ENCODE measurements around the gene RTBDN.

The RTBDN gene

DNA sequence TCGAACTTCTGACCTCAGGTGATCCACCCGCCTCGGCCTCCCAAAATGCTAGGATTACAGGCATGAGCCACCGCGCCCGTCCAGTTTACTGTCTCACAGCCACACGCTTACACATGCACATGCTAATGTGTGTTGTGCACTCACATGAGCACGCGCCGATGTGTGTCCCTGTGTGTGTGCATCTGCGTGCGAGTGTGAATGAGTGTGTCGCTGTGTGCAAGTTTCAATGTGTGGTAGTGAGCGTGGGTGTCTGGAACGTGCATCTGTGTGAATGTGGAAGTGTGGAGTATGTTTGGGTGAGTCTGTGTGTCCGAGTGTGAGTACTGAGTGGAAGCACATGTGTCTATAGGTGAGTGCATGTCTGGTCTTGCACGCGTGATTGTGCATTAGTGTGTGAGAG is 8.1 kb upstream of the RTBDN start:
- Histone ChIP-seq H2AFZ (ENCODE audit: low read depth, low read length) (no peak overlapping the region), H3K36me3 (ENCODE audit: insufficient read depth, low read length) (peaks cover 2% of the 10 kb centered on the region), H3K27me3 (ENCODE audit: insufficient read depth, low read length) (no peaks in the 10 kb centered on the region), H3K4me3 (ENCODE audit: low read length) (no peak overlapping the region), H3K9me3 (ENCODE audit: low read length) (no peaks in the 10 kb centered on the region), H3K4me1 (ENCODE audit: insufficient read depth, low read length) (peaks cover 12% of the 10 kb centered on the region)

DNA sequence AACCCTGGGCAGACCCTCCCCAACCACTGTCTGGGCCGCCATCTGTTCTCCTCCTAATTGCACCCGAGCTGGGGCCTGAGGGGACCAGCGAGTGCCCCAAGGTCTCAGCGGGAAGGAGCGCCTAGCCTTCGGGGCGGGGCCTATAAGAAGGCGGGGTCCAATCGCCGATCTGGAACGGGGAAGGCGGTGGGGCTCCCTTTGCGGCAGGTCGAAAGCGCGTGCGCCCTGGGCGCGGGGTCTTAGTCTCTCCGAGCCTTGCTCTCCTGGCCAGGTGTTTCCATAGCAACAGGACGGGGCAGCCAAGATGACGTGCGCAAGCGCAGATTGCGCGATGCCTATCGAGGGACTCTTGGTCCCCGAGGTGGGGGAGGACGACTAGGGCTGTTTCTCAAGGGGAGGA is 6.7 kb upstream of the RTBDN start:
- H3K36me3 ChIP-seq (ENCODE audit: insufficient read depth, low read length): peaks cover 2% of the 10 kb centered on the region
- no peak overlapping the region for H2AFZ ChIP-seq (ENCODE audit: low read depth, low read length)
- H3K27me3 ChIP-seq (ENCODE audit: insufficient read depth, low read length): peaks cover under 1% of the 10 kb centered on the region
- H3K4me3 ChIP-seq (ENCODE audit: low read length): no peak overlapping the region
- peaks cover 12% of the 10 kb centered on the region for H3K4me1 ChIP-seq (ENCODE audit: insufficient read depth, low read length)
- no peaks in the 10 kb centered on the region for H3K9me3 ChIP-seq (ENCODE audit: low read length)

DNA sequence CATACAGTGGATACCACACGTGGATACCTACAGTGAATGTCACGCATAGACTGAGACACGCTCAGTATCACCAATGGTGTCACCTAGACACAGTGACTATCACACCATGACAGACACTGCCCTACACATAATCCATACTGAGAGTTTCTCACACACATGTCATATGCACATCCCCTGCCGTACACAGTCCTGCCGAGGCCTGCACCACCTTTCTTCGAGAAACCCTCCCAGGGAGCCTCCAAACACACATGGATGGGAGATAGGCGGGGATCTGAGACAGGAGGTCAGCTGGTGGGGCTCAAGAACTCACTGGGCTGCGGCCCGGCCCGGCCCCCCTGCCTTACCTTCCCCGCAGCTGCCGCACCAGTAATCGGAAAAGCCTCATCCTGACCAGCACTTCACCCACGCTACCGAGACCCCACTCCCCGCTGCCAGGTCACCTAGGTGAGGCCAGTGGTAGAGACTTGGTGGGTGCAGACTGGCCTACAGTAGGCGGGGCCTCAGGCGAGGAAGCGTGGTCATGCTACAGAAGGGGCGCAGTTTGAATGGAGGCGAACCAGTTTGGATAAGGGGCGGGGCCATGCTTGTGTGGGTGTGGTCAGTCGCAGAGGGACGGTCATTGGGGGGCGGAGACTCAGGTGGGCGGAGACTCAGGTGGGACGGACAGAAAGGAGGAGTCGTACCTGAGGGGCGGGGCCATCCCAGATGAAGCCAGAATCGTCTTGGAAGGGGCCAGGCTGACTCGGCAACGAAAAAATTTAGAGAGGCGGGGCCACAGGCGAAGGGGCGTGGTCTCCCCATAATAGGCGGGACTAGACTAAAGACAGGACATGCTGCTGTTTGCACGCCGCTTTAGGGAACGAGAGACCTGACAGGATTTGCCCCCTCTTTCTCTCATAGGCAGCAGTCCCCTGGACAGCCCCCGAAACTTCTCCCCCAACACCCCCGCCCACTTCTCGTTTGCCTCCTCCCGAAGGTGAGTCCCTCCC is 6.0 kb upstream of the RTBDN start:
- peaks cover 7% of the 10 kb centered on the region for H3K27me3 ChIP-seq (ENCODE audit: insufficient read depth, low read length)
- H3K4me3 ChIP-seq (ENCODE audit: low read length): no peak overlapping the region
- no peaks in the 10 kb centered on the region for H3K9me3 ChIP-seq (ENCODE audit: low read length)
- H3K4me1 ChIP-seq (ENCODE audit: insufficient read depth, low read length): peaks cover 12% of the 10 kb centered on the region
- no peak overlapping the region for H2AFZ ChIP-seq (ENCODE audit: low read depth, low read length)
- H3K36me3 ChIP-seq (ENCODE audit: insufficient read depth, low read length): peaks cover 2% of the 10 kb centered on the region

DNA sequence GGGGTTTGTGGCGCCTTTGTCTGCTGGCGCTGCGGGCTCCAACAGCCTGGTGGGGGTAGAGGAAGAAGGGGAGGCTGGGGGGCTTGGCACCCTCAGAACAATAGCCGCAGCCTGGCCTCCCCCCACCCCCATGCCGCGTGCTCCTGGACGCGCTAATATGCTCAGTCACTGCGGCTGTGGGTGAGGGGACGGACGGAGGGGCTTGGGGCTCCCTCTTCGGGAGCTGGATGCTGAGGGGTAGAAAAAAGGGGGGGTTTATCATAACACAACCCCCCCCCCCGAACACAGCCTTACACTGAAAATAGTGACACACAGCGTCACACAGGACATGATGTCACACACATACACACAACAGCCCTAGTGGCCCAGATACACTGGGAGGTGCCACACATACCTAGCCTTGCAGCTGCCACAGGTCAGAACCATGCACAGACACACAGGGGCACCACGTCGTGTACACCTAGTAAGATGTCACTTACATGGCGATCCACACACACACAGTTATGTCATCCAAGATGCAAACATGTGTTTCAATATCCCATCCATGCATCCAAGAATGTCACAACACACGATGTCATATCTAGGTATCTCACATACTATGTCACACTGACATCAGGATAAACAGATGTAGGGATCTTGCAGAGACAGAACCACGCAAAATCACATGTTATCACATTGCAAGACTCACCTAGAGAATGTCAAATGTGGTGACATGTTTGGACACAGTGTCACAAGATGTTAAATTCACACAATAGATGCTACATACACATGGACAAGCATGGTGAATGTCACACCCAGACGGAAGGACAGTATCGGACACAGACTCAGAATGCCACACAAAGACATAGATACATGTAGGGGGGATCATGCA is 4.7 kb upstream of the RTBDN start:
- Histone ChIP-seq H3K4me1 (ENCODE audit: insufficient read depth, low read length) (peaks cover 15% of the 10 kb centered on the region), H3K9me3 (ENCODE audit: low read length) (no peaks in the 10 kb centered on the region), H3K27me3 (ENCODE audit: insufficient read depth, low read length) (peaks cover 20% of the 10 kb centered on the region), H3K36me3 (ENCODE audit: insufficient read depth, low read length) (peaks cover 2% of the 10 kb centered on the region), H3K4me3 (ENCODE audit: low read length) (peak overlapping the region; percentile 71), H2AFZ (ENCODE audit: low read depth, low read length) (peak overlapping the region; percentile 99)

DNA sequence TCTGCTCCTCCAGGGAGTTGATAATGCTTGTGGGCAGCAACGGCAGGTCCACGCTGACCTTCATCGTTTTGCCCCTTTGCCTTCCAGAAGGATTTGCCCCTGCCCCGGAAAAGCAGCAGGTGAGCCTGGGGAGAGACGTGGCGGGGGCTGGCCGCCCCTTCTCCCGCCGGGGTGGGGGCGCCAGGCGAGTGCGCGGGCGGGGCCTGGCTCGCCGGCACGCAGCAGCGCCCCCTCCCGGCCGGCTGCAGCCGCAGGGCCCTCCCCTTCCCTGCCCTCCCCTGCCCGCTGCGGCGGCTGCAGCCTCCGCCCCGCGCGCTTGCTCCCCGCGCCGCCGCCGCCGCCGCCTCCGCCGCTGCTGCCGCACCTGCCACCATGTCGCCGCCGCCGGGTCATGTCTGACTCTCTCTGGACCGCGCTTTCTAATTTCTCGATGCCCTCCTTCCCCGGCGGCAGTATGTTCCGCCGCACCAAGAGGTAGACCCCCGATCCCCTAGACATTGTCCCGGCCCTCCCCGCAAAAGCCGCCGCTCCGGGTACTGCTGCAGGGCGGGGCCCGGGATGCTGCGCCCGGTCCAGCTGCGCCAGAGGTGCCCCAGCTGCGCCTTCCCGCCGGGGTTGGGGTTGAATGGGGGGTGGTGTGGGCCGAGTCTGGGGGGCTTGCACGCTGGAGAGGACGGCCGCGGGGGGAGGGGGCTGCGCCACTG is 4.0 kb upstream of the RTBDN start, which contains the start of gene MAST1:
Gene MAST1, plus strand, starts transcription at position 334 of the 704 bp plus-strand sequence. Its CDS starts 58 bp downstream, at position 392.
- Histone ChIP-seq H3K9me3 (ENCODE audit: low read length) (no peaks in the 10 kb centered on the region), H2AFZ (ENCODE audit: low read depth, low read length) (peak within 1 kb of the TSS; percentile 99), H3K4me3 (ENCODE audit: low read length) (peak within 1 kb of the TSS; percentile 71), H3K4me1 (ENCODE audit: insufficient read depth, low read length) (peaks cover 17% of the 10 kb centered on the region), H3K27me3 (ENCODE audit: insufficient read depth, low read length) (peaks cover 24% of the 10 kb centered on the region), H3K36me3 (ENCODE audit: insufficient read depth, low read length) (no peaks in the 10 kb centered on the region)

DNA sequence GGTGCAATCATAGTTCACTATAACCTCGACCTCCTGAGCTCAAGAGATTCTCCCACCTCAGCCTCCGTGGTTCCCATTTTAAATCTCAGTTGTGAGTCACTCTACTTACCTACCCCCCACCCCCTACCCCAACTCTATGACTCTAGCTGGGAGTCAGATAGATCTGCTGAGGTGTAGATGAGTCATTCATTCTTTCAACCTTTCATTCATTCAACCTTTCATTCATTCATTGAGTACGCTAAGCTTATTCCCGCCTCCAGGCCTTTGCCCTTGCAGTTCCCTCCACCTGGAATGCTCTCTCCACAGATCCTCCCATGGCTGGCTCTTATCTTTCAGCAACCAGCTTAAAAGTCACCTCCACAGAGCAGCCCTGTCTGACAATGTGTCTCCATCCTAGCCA is 2.8 kb upstream of the RTBDN start:
- no peaks in the 10 kb centered on the region for H3K9me3 ChIP-seq (ENCODE audit: low read length)
- no peaks in the 10 kb centered on the region for H3K36me3 ChIP-seq (ENCODE audit: insufficient read depth, low read length)
- H3K27me3 ChIP-seq (ENCODE audit: insufficient read depth, low read length): peaks cover 26% of the 10 kb centered on the region
- peaks cover 25% of the 10 kb centered on the region for H3K4me1 ChIP-seq (ENCODE audit: insufficient read depth, low read length)
- no peak overlapping the region for H3K4me3 ChIP-seq (ENCODE audit: low read length)
- no peak overlapping the region for H2AFZ ChIP-seq (ENCODE audit: low read depth, low read length)

DNA sequence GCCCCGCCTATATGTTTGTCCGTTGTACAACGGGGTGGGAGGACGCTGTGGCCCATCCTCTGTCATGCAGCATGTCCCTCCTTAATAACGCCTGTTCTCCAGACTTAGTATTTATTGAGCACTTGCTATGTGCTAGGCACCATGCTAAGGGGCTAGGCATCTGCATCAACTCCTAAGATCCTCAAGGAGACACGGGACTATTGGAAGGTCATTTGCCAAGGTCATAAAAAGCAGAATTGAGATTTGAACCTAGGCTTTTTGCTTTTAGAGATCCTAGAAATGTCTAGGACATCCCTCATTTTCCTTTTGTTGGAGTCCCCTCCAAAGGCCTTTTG is 2.1 kb upstream of the RTBDN start:
- Histone ChIP-seq H3K4me3 (ENCODE audit: low read length) (no peak overlapping the region), H3K9me3 (ENCODE audit: low read length) (no peaks in the 10 kb centered on the region), H3K36me3 (ENCODE audit: insufficient read depth, low read length) (no peaks in the 10 kb centered on the region), H3K27me3 (ENCODE audit: insufficient read depth, low read length) (peaks cover 26% of the 10 kb centered on the region), H3K4me1 (ENCODE audit: insufficient read depth, low read length) (peaks cover 25% of the 10 kb centered on the region), H2AFZ (ENCODE audit: low read depth, low read length) (no peak overlapping the region)

DNA sequence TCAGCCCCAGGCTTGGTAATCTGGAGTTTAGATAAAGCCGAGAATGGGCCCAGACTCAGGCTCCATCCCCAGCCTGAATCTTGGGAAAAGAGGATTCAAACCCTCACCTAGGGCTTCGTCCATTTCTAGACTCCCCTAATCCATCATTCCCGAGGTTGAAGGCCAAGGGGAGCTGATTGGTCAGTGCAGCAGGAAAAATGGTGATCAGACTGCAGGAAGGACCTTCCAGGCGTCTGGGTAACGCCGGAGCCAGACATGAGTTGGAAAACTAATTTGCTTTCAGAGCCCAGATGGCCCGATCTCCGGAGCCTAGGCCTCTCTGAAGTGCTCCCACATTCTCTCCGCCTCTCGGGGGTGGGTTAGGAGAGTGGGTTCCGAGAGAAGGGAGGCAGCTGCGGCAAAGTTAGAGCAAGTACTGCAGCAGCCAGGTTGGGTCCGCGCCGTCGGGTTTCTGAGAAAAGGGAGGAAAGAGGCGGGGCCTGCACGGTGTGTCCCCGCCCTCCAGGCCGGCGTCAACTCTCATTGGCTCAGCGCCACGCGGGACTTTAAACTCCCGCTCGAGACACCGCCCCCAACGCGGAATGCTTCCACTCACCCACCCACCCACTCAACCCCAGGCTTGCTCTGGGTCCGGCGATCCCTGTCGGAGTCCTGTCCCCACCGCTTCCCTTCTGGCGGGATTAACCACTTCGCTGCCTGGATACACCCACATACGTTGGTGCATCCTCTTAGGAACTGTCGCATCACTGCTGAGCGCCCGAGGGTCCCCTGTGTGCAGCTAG is 788 bp upstream of the RTBDN start:
- Histone ChIP-seq H3K9me3 (ENCODE audit: low read length) (no peaks in the 10 kb centered on the region), H3K4me3 (ENCODE audit: low read length) (no peak overlapping the region), H3K27me3 (ENCODE audit: insufficient read depth, low read length) (peaks cover 36% of the 10 kb centered on the region), H3K36me3 (ENCODE audit: insufficient read depth, low read length) (no peaks in the 10 kb centered on the region), H2AFZ (ENCODE audit: low read depth, low read length) (no peak overlapping the region), H3K4me1 (ENCODE audit: insufficient read depth, low read length) (peaks cover 23% of the 10 kb centered on the region)

DNA sequence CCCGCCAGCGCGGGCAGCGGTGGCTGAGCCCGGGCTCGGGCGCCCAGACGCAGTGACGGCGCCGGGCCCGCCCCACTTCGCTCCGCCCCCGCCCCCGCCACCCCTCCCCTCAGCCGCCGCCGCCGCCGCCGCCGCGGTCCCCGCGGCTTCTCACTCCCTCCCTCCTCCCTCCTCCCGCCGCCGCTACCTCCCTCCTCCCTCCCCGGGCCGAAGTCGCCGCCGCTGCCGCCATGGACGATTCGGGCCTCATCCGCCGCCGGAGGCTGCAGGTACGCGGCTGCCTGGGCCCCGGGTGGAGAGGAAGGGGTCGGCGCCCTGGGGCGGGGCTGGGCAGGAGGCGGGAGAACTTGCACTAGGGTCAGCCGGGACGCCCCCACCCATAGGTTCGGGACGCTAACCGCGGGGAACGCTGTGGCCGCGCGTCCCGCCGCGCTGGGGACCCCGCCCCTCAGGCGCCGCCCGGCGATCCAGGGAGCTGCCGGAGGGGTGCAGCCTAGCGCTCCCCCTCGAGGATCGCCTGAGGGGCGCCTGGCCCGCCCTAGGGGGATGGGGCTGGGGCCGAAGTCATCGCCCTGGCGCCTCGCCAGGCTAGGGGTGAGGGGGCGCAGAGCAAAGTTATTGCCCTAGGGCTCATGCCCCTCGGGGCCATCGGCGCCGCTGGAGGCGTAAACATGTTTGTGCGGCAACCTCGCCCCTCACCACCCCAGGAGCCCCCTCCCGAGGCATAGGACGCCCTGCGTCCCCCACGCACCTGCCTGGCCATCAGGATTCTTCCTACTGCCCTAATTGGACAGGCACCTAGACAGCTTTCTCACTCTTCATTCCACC is 427 bp downstream of the RTBDN start:
- Histone ChIP-seq H3K27me3 (ENCODE audit: insufficient read depth, low read length) (peaks cover 46% of the 10 kb centered on the region), H3K4me3 (ENCODE audit: low read length) (peak overlapping the region; percentile 49), H3K4me1 (ENCODE audit: insufficient read depth, low read length) (peaks cover 19% of the 10 kb centered on the region), H2AFZ (ENCODE audit: low read depth, low read length) (peak overlapping the region; percentile 44), H3K36me3 (ENCODE audit: insufficient read depth, low read length) (no peaks in the 10 kb centered on the region), H3K9me3 (ENCODE audit: low read length) (no peaks in the 10 kb centered on the region)

DNA sequence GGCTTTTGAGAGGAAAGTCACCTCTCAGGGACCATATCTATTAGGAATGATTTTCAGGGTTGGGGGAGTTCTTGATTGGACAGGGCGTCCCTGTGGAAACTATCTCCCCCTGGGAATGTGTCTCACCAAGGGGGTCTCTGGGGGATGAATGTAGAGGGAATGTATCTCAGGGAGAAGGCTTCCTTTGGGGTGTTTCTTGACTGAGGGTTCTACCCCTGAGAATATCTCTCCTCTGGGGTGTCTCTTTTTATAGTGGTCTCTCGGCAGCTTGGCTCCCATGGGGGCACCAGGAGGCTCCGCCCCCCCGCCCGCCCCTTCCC is 1.0 kb downstream of the RTBDN start:
- peaks cover 52% of the 10 kb centered on the region for H3K27me3 ChIP-seq (ENCODE audit: insufficient read depth, low read length)
- H3K36me3 ChIP-seq (ENCODE audit: insufficient read depth, low read length): no peaks in the 10 kb centered on the region
- no peak overlapping the region for H2AFZ ChIP-seq (ENCODE audit: low read depth, low read length)
- no peaks in the 10 kb centered on the region for H3K9me3 ChIP-seq (ENCODE audit: low read length)
- H3K4me3 ChIP-seq (ENCODE audit: low read length): peak overlapping the region; percentile 44
- H3K4me1 ChIP-seq (ENCODE audit: insufficient read depth, low read length): peaks cover 17% of the 10 kb centered on the region

DNA sequence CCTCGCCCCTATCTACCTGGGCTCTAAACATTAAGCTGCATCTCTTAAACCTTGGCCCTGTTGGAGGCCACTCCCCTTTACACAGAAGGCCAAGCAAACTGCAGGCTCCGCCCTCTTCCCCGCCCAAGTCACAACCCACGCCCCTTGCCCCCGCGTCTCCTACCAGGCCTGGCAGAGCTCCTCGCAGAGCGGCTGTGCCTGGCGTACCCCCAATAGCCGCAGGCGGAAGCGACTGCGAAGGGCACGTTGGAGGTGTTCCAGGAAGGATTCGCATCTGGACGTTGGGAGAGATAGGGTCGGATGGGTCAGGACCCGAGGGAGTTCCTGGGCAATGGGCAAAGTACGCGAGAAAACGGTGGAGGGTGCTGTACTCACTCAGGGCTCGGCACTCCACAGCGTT is 5.9 kb downstream of the RTBDN start:
- Histone ChIP-seq H3K27me3 (ENCODE audit: insufficient read depth, low read length) (peaks cover 36% of the 10 kb centered on the region), H2AFZ (ENCODE audit: low read depth, low read length) (no peak overlapping the region)

More for the DNA sequence above, 5.9 kb downstream of the RTBDN start:
- Histone ChIP-seq H3K9me3 (ENCODE audit: low read length) (no peaks in the 10 kb centered on the region), H3K4me3 (ENCODE audit: low read length) (no peak overlapping the region), H3K4me1 (ENCODE audit: insufficient read depth, low read length) (peaks cover 9% of the 10 kb centered on the region), H3K36me3 (ENCODE audit: insufficient read depth, low read length) (no peaks in the 10 kb centered on the region)

Measured in neuron (in vitro differentiated cells).